SK-N-SH (cell line): Measurements from ENCODE around the gene PTGES3. TPM values are rescaled to one million over a fixed set of nuclear protein-coding genes. Genes with fewer than 3 reads are reported as not detected.

ENCODE experiments used
- CTCF ChIA-PET: fragments of 300-600, 350-600 bp; formaldehyde crosslinking; extraction: SDS; loops from one replicate; lab custom pipeline; 2021; lab: Yijun Ruan, JAX
- POLR2A ChIA-PET: fragments of 350-600 bp; sonication (Branson Sonifier 250); formaldehyde crosslinking; extraction: SDS; loops from one replicate; lab custom pipeline; 2020; ENCODE audit warnings: antibody characterized with exemption, inconsistent platforms; lab: Yijun Ruan, JAX
- DNase-seq: peaks from one replicate; pipeline ENCODE4 v3.0.0; 2012
- H2AFZ ChIP-seq: fragments of 200-600 bp; sonication (generic); 2 replicates; pipeline ENCODE4 v1.8.1; 2016; ENCODE audit warnings: antibody characterized with exemption, mild to moderate bottlenecking, low read depth
- H3F3A ChIP-seq: fragments of 200-600 bp; sonication (generic); replicated peaks from 2 replicates; pipeline ENCODE3; 2016; ENCODE audit warnings: antibody characterized with exemption, mild to moderate bottlenecking; ENCODE audit not compliant: insufficient read depth
- H3K27ac ChIP-seq, 2 experiments: fragments of 200-500 bp in 1 of 2; fragments of 200-600 bp in 1 of 2; sonication (Bioruptor generic) in 1 of 2; sonication (generic), shearing (Covaris generic) in 1 of 2; 2 replicates each; pipeline versions ENCODE4 v1.5.1 to v1.6.1; 2014 to 2016; ENCODE audit warnings: low read depth in 2 of 2, inconsistent platforms in 1 of 2, low read length in 1 of 2, mild to moderate bottlenecking in 1 of 2, mixed read lengths in 1 of 2
- H3K27me3 ChIP-seq: fragments of 200-600 bp; sonication (generic), shearing (Covaris generic); 2 replicates; pipeline ENCODE4 v1.6.1; 2016; ENCODE audit warnings: mixed run types; ENCODE audit not compliant: insufficient read depth
- H3K36me3 ChIP-seq, 2 experiments: fragments of 200-500 bp in 1 of 2; fragments of 200-600 bp in 1 of 2; sonication (Bioruptor generic) in 1 of 2; sonication (generic) in 1 of 2; replicated peaks in 1 of 2; 2 replicates each; pipeline versions ENCODE3 to v1.5.1; 2014 to 2016; ENCODE audit warnings: low read length in 1 of 2, mild to moderate bottlenecking in 1 of 2; ENCODE audit not compliant: insufficient read depth in 2 of 2, control insufficient read depth in 1 of 2
- H3K4me1 ChIP-seq, 2 experiments: fragments of 200-500 bp in 1 of 2; fragments of 200-600 bp in 1 of 2; sonication (Bioruptor generic) in 1 of 2; sonication (generic), shearing (Covaris generic) in 1 of 2; 2 replicates each; pipeline versions ENCODE4 v1.5.1 to v1.6.1; 2014 to 2016; ENCODE audit warnings: low read depth in 1 of 2, low read length in 1 of 2, mixed run types in 1 of 2; ENCODE audit not compliant: insufficient read depth in 2 of 2, control insufficient read depth in 1 of 2
- H3K4me2 ChIP-seq: fragments of 200-600 bp; sonication (generic), shearing (Covaris generic); 2 replicates; pipeline ENCODE4 v1.6.1; 2017; ENCODE audit warnings: mixed run types
- H3K4me3 ChIP-seq, 2 experiments: fragments of 200-500 bp in 1 of 2; fragments of 200-600 bp in 1 of 2; sonication (Bioruptor generic) in 1 of 2; sonication (generic), shearing (Covaris generic) in 1 of 2; 2 replicates each; pipeline versions ENCODE4 v1.5.1 to v1.8.1; 2014 to 2016; ENCODE audit warnings: low read depth in 2 of 2, inconsistent platforms in 1 of 2, low read length in 1 of 2, mild to moderate bottlenecking in 1 of 2, mixed read lengths in 1 of 2, moderate library complexity in 1 of 2
- H3K79me2 ChIP-seq: fragments of 200-600 bp; sonication (generic); 2 replicates; pipeline ENCODE4 v1.8.1; 2017; ENCODE audit warnings: mild to moderate bottlenecking; ENCODE audit not compliant: insufficient read depth
- H3K9ac ChIP-seq: fragments of 200-600 bp; sonication (generic); 2 replicates; pipeline ENCODE4 v1.6.1; 2017; ENCODE audit warnings: mixed run types
- H3K9me2 ChIP-seq: fragments of 200-600 bp; sonication (generic); 2 replicates; pipeline ENCODE4 v1.6.1; 2017; ENCODE audit warnings: mixed run types
- H3K9me3 ChIP-seq: fragments of 200-600 bp; sonication (generic); 2 replicates; pipeline ENCODE4 v1.6.1; 2017; ENCODE audit warnings: mixed run types, mild to moderate bottlenecking, moderate library complexity
- H4K20me1 ChIP-seq: fragments of 200-600 bp; sonication (generic); 2 replicates; pipeline ENCODE4 v1.6.1; 2017; ENCODE audit warnings: mild to moderate bottlenecking, mixed run types; ENCODE audit not compliant: insufficient read depth
- CHD2 ChIP-seq: fragments of 150-350 bp; IDR thresholded peaks from 2 replicates; pipeline ENCODE4 v1.6.1; 2018; ENCODE audit warnings: low read length; ENCODE audit not compliant: partially characterized antibody
- CTCF ChIP-seq: fragments of 200-600 bp; sonication (generic); IDR thresholded peaks from 2 replicates; pipeline ENCODE4 v1.6.1; 2017; ENCODE audit warnings: antibody characterized with exemption, mild to moderate bottlenecking, moderate library complexity
- FOXJ3 ChIP-seq: sonication (generic); formaldehyde crosslinking; IDR thresholded peaks from 2 replicates; pipeline ENCODE4 v1.5.1; 2020; ENCODE audit warnings: mild to moderate bottlenecking, missing genetic modification reagents
- FOXM1 ChIP-seq: IDR thresholded peaks from 2 replicates; pipeline ENCODE4 v1.4.0; 2012; ENCODE audit warnings: low read depth, mild to moderate bottlenecking
- GATA2 ChIP-seq: sonication (generic); formaldehyde crosslinking; IDR thresholded peaks from 2 replicates; pipeline ENCODE4 v1.5.0; 2020; ENCODE audit warnings: mild to moderate bottlenecking, missing genetic modification reagents
- JUND ChIP-seq: IDR thresholded peaks from 2 replicates; pipeline ENCODE4 v1.4.0; 2012
- MEF2A ChIP-seq: IDR thresholded peaks from 2 replicates; pipeline ENCODE4 v1.4.0; 2012; ENCODE audit warnings: low read depth, borderline replicate concordance
- PBX3 ChIP-seq: IDR thresholded peaks from 2 replicates; pipeline ENCODE4; 2012
- POLR2AphosphoS5 ChIP-seq: IDR thresholded peaks from 2 replicates; pipeline ENCODE4 v1.6.1; 2012; ENCODE audit warnings: low read depth, low read length
- RAD21 ChIP-seq: IDR thresholded peaks from 2 replicates; pipeline ENCODE4 v1.6.1; 2012; ENCODE audit warnings: mild to moderate bottlenecking, low read length
- REST ChIP-seq: IDR thresholded peaks from 2 replicates; pipeline ENCODE4 v1.6.1; 2012; ENCODE audit warnings: mild to moderate bottlenecking, low read depth, low read length, moderate library complexity
- RFX5 ChIP-seq: IDR thresholded peaks from 2 replicates; pipeline ENCODE4 v1.6.1; 2012; ENCODE audit warnings: mild to moderate bottlenecking, improper control_type of control experiment, low read length
- RXRA ChIP-seq: IDR thresholded peaks from 2 replicates; pipeline ENCODE4 v1.4.0; 2012; ENCODE audit warnings: low read depth, mild to moderate bottlenecking, borderline replicate concordance
- TCF12 ChIP-seq: IDR thresholded peaks from 2 replicates; pipeline ENCODE4 v1.4.0; 2012
- TEAD4 ChIP-seq: IDR thresholded peaks from 2 replicates; pipeline ENCODE4 v1.4.0; 2012; ENCODE audit warnings: mild to moderate bottlenecking, borderline replicate concordance; ENCODE audit not compliant: insufficient read depth
- USF1 ChIP-seq: IDR thresholded peaks from 2 replicates; pipeline ENCODE4 v1.4.0; 2012; ENCODE audit warnings: low read depth, borderline replicate concordance
- USF2 ChIP-seq: fragments of 150-350 bp; IDR thresholded peaks from 2 replicates; pipeline ENCODE4 v1.6.1; 2017; ENCODE audit warnings: antibody characterized with exemption, low read length, low read depth, borderline replicate concordance
- YY1 ChIP-seq: IDR thresholded peaks from 2 replicates; pipeline ENCODE4 v1.4.0; 2012; ENCODE audit warnings: low read depth, mild to moderate bottlenecking
- WGBS: methylation state at CpG from one replicate; pipeline ENCODE4 v1.1.6; 2017; ENCODE audit warnings: low lambda C conversion rate; 5-methylcytosine and 5-hydroxymethylcytosine counted together
- polyA plus RNA-seq, 3 experiments: library from polyadenylated mRNA; depleted of rRNA; stranded (reverse); fragments of >200 nt; gene quantifications; 2 replicates each; pipeline ENCODE4 v1.2.3, GENCODE V29; 2012

Gene PTGES3
- polyA plus RNA-seq, 1 of the 3 experiments (the other 2 are of a cell fraction) = 38.9 TPM

GRCh38 chr12:56616244-56616643 lies 71.8 kb downstream of the PTGES3 start:
- no peaks in the 10 kb centered on the region for H3K4me1 ChIP-seq
- no peaks in the 10 kb centered on the region for H3F3A ChIP-seq
- peaks cover 50% of the 10 kb centered on the region for H4K20me1 ChIP-seq
- H3K36me3 ChIP-seq = peaks cover 71 to 85% of the 10 kb centered on the region in 2 experiments
- no peak overlapping the region for H3K4me3 ChIP-seq
- no peaks in the 10 kb centered on the region for H3K9me3 ChIP-seq
- no peaks in the 10 kb centered on the region for H3K27me3 ChIP-seq
- no peaks in the 10 kb centered on the region for H3K9me2 ChIP-seq
- no peak overlapping the region for H3K27ac ChIP-seq
- H3K4me2 ChIP-seq = no peak overlapping the region
- peaks cover 59% of the 10 kb centered on the region for H3K79me2 ChIP-seq
- no peak overlapping the region for H3K9ac ChIP-seq
- CTCF ChIA-PET = interaction anchor here (0.7 to 1.6 kb wide), 5 partner anchors 10 to 31 kb away, joined by 3 to 12 read pairs (median 3); no protein-coding TSS in a partner anchor
- POLR2A ChIA-PET = no interaction called here
- no peak overlapping the region for H2AFZ ChIP-seq
- TF ChIP-seq MEF2A = no peak
- TF ChIP-seq RFX5 = no peak
- TF ChIP-seq PBX3 = no peak
- no peak for TF ChIP-seq CHD2
- TF ChIP-seq CTCF = no peak
- TF ChIP-seq RAD21 = no peak
- no peak for TF ChIP-seq YY1
- TF ChIP-seq GATA2 (CRISPR knock-in tag) = no peak
- 91% methylated on average over 3 of the region's 3 CpGs for WGBS
- no peak for DNase-seq

- no peaks in the 10 kb centered on the region for H3K4me1 ChIP-seq
- no peak overlapping the region for H3K27ac ChIP-seq
- DNase-seq = no peak
- H3F3A ChIP-seq = no peaks in the 10 kb centered on the region
- no peaks in the 10 kb centered on the region for H3K9me2 ChIP-seq
- 94% methylated on average over 8 of the region's 8 CpGs for WGBS
- H3K4me2 ChIP-seq = no peak overlapping the region
- H3K4me3 ChIP-seq = no peak overlapping the region
- CTCF ChIA-PET = interaction anchor here (0.6 to 3.2 kb wide), 5 partner anchors 11 to 31 kb away, joined by 3 to 17 read pairs (median 3); no protein-coding TSS in a partner anchor
- peaks cover 43% of the 10 kb centered on the region for H3K79me2 ChIP-seq
- H3K36me3 ChIP-seq = peaks cover 84 to 87% of the 10 kb centered on the region in 2 experiments
- H3K27me3 ChIP-seq = no peaks in the 10 kb centered on the region
- POLR2A ChIA-PET = no interaction called here
- no peak overlapping the region for H2AFZ ChIP-seq
- H3K9me3 ChIP-seq = no peaks in the 10 kb centered on the region
- peaks cover 34% of the 10 kb centered on the region for H4K20me1 ChIP-seq
- H3K9ac ChIP-seq = no peak overlapping the region
- TF ChIP-seq YY1 (no peak), FOXJ3 (CRISPR knock-in tag) (no peak), MEF2A (no peak), TEAD4 (no peak), POLR2AphosphoS5 (no peak), TCF12 (no peak), REST (no peak), FOXM1 (no peak), CHD2 (no peak), RXRA (no peak), USF2 (no peak), JUND (no peak), USF1 (no peak)
These were observed 73.5 kb downstream of the PTGES3 start for GRCh38 chr12:56614627-56615026.
